ENCODE measurements around the gene TEX2. TPM values are rescaled to one million over a fixed set of nuclear protein-coding genes. Genes with fewer than 3 reads are reported as not detected.

TEX2 gene
- total and polyA plus RNA-seq, 2 of the 13 experiments (the other 11 are each of a cell fraction or from before 2014, with no cell fraction given), result 21.4 to 37.7 TPM

DNA sequence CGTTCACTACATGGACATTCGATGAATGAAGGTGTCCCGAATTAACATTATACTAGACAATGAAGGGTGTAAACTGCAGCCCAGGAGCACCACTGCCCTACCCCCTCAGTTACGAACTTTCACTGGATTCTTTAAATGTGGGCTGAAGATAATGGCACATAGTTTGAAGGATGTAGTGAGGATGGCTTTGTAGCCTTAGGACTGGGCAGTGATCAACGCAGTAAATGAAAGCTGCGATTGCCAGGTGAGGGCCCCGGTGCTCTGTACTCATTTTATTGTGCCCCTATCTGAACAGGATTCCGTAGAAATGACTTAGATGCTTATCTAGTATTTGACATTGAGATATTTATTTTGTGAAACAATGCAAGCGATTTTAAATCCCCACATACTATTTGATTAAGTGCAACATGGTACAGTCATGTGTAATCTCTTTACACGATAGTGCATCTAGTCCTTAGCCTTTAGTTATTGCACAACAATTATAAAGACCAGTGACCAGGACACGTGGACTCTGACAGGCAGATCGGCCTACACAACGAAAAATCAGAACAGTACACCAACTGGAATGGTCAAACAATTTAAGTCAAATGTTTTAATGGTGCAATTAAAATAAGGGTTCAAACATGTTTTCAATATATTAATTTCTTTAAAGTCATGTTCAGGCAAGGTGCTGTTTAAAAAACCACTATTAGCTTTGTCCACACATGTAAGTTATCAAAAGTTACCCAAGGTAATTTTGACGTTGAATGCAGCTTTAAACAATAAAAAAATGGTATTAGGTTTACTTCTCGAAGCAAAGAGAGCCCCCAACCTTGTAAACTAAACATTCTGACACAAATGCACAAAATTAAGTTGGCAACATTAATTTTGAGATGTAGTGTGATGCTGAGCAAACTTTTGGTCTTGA, 115.7 kb downstream of the TEX2 start (continued):
- TF ChIP-seq, protein P1, sequence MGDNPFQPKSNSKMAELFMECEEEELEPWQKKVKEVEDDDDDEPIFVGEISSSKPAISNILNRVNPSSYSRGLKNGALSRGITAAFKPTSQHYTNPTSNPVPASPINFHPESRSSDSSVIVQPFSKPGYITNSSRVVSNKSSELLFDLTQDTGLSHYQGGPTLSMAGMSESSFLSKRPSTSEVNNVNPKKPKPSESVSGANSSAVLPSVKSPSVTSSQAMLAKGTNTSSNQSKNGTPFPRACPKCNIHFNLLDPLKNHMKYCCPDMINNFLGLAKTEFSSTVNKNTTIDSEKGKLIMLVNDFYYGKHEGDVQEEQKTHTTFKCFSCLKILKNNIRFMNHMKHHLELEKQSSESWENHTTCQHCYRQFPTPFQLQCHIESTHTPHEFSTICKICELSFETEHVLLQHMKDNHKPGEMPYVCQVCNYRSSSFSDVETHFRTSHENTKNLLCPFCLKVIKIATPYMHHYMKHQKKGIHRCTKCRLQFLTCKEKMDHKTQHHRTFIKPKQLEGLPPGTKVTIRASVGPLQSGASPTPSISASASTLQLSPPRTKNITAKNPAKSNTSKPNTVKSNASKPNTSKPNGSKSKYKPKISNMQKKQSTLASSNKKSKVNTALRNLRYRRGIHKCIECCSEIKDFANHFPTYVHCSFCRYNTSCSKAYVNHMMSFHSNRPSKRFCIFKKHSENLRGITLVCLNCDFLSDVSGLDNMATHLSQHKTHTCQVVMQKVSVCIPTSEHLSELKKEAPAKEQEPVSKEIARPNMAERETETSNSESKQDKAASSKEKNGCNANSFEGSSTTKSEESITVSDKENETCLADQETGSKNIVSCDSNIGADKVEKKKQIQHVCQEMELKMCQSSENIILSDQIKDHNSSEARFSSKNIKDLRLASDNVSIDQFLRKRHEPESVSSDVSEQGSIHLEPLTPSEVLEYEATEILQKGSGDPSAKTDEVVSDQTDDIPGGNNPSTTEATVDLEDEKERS (CRISPR knock-in tag; IDR thresholded peaks at IDR 0.05), result no peak; the same call in 1 of the 2 replicates
- TF ChIP-seq SMAD3 (CRISPR knock-in tag; IDR thresholded peaks at IDR 0.05), result peak; percentile 83; the same call in 1 of the 2 replicates
- peak; percentile 42; the same call in 1 of the 2 replicates for TF ChIP-seq ZFP36L1 (CRISPR knock-in tag; IDR thresholded peaks at IDR 0.05)
- no peak for TF ChIP-seq NR3C1 (CRISPR knock-in tag; IDR thresholded peaks at IDR 0.05)
- TF ChIP-seq KLF15 (CRISPR knock-in tag; IDR thresholded peaks at IDR 0.05; ENCODE audit: borderline replicate concordance), result no peak
- peak; percentile 68 for TF ChIP-seq BRCA1 (CRISPR knock-in tag; IDR thresholded peaks at IDR 0.05)
- peak; percentile 62; the same call in 1 of the 2 replicates for TF ChIP-seq YEATS4 (CRISPR knock-in tag; IDR thresholded peaks at IDR 0.05; ENCODE audit: borderline replicate concordance)
- no peak for TF ChIP-seq ETV5 (CRISPR knock-in tag; IDR thresholded peaks at IDR 0.05; ENCODE audit: borderline replicate concordance)
- TF ChIP-seq TFE3 (CRISPR knock-in tag; IDR thresholded peaks at IDR 0.05), result peak; percentile 73
- TF ChIP-seq PRDM10 (CRISPR knock-in tag; IDR thresholded peaks at IDR 0.05; ENCODE audit: low read depth), result no peak
- no peak for TF ChIP-seq MTF1 (CRISPR knock-in tag; IDR thresholded peaks at IDR 0.05)
- no peak for TF ChIP-seq ZSCAN12 (CRISPR knock-in tag; IDR thresholded peaks at IDR 0.05)
- peak; percentile 49 for TF ChIP-seq POGZ (CRISPR knock-in tag; IDR thresholded peaks at IDR 0.05)
- no peak for TF ChIP-seq HOXA7 (CRISPR knock-in tag; IDR thresholded peaks at IDR 0.05)
- no peak; the same call in 1 of the 2 replicates for TF ChIP-seq ZNF557 (CRISPR knock-in tag; IDR thresholded peaks at IDR 0.05)
- TF ChIP-seq ZNF337 (CRISPR knock-in tag; IDR thresholded peaks at IDR 0.05; ENCODE audit: borderline replicate concordance, low read depth), result no peak

All from HepG2 (cell line).